Immature natural killer cell (primary cell): ENCODE results near the gene RMI2. TPM values are rescaled to one million over a fixed set of nuclear protein-coding genes. Genes with fewer than 3 reads are reported as not detected.
A peak's percentile ranks its signal among the peaks of the same experiment; 100 is the strongest.

Source experiments
- DNase-seq, 3 donors: peaks; one replicate each; pipeline ENCODE4 v3.0.0; 2022; ENCODE audit warnings: mixed read lengths in 1 of 3
- H3K27ac Mint-ChIP-seq, 6 donors: one replicate each; pipeline ENCODE4 v1.8.0; 2020; ENCODE audit warnings: mixed read lengths in 6 of 6, mild to moderate bottlenecking in 5 of 6, inconsistent platforms in 4 of 6, moderate library complexity in 3 of 6
- H3K27me3 Mint-ChIP-seq, 3 donors: one replicate each; pipeline ENCODE4 v1.8.0; 2020 to 2021; ENCODE audit warnings: low read depth in 3 of 3, mild to moderate bottlenecking in 3 of 3, mixed read lengths in 3 of 3, moderate library complexity in 3 of 3, inconsistent platforms in 1 of 3
- H3K36me3 Mint-ChIP-seq, 3 donors: one replicate each; pipeline ENCODE4 v1.8.0; 2020; ENCODE audit warnings: mixed read lengths in 3 of 3, inconsistent platforms in 2 of 3, mild to moderate bottlenecking in 2 of 3
- H3K4me1 Mint-ChIP-seq, 2 donors: one replicate each; pipeline ENCODE4 v1.8.0; 2020; ENCODE audit warnings: inconsistent platforms in 2 of 2, mild to moderate bottlenecking in 2 of 2, mixed read lengths in 2 of 2, moderate library complexity in 1 of 2
- H3K4me3 Mint-ChIP-seq, 5 donors: one replicate each; pipeline ENCODE4 v1.8.0; 2020; ENCODE audit warnings: mild to moderate bottlenecking in 5 of 5, mixed read lengths in 5 of 5, inconsistent platforms in 3 of 5, moderate library complexity in 3 of 5
- H3K9me3 Mint-ChIP-seq, 6 donors: one replicate each; pipeline ENCODE4 v1.8.0; 2020; ENCODE audit warnings: mild to moderate bottlenecking in 6 of 6, mixed read lengths in 6 of 6, inconsistent platforms in 4 of 6, moderate library complexity in 3 of 6
- polyA plus RNA-seq, 3 donors: library from polyadenylated mRNA; unstranded; fragments of 300-500 nt; fragmentation: Illumina TruSeq; gene quantifications; one replicate each; pipeline ENCODE4 v1.2.3, GENCODE V29; 2021

Gene RMI2
- polyA plus RNA-seq, 3 donors from 2014 or later, result 1.6 to 5.5 (median 5.2) TPM

GRCh38 chr16:11346700-11347319 lies 1.6 kb downstream of the RMI2 start:
- no peak for DNase-seq
- no peak overlapping the region for H3K27ac Mint-ChIP-seq
- H3K4me3 Mint-ChIP-seq, result peak overlapping the region; percentile 59 to 83 (median 79)
- peaks cover 0 to 4% (median 4%) of the 10 kb centered on the region in 3 donors for H3K36me3 Mint-ChIP-seq
- no peaks in the 10 kb centered on the region for H3K9me3 Mint-ChIP-seq
- H3K27me3 Mint-ChIP-seq, result peaks cover 7 to 18% (median 12%) of the 10 kb centered on the region in 3 donors
- H3K4me1 Mint-ChIP-seq, result peaks cover 7 to 8% of the 10 kb centered on the region in 2 donors

- DNase-seq, result no peak
- no peaks in the 10 kb centered on the region for H3K9me3 Mint-ChIP-seq
- H3K27ac Mint-ChIP-seq, result no peak overlapping the region
- H3K4me1 Mint-ChIP-seq, result peaks cover 7 to 8% of the 10 kb centered on the region in 2 donors
- no peak overlapping the region for H3K4me3 Mint-ChIP-seq
- peaks cover 7 to 19% (median 12%) of the 10 kb centered on the region in 3 donors for H3K27me3 Mint-ChIP-seq
- peaks cover 0 to 4% (median 4%) of the 10 kb centered on the region in 3 donors for H3K36me3 Mint-ChIP-seq
Observed at GRCh38 chr16:11347831-11348230, 2.6 kb downstream of the RMI2 start.

- Mint-ChIP-seq H3K36me3 (peaks cover 0 to 4% (median 4%) of the 10 kb centered on the region in 3 donors), H3K27ac (no peak overlapping the region), H3K4me3 (no peak overlapping the region), H3K9me3 (no peaks in the 10 kb centered on the region), H3K4me1 (peaks cover 16 to 19% of the 10 kb centered on the region in 2 donors), H3K27me3 (peaks cover 13 to 25% (median 14%) of the 10 kb centered on the region in 3 donors)
- no peak for DNase-seq
Observed at GRCh38 chr16:11348737-11349598, 3.7 kb downstream of the RMI2 start.

- peak overlapping the region in 1 of 5 donors; percentile 5 for H3K4me3 Mint-ChIP-seq
- DNase-seq, result no peak
- H3K27me3 Mint-ChIP-seq, result peaks cover 18 to 30% (median 21%) of the 10 kb centered on the region in 3 donors
- H3K9me3 Mint-ChIP-seq, result no peaks in the 10 kb centered on the region
- peaks cover 24 to 25% of the 10 kb centered on the region in 2 donors for H3K4me1 Mint-ChIP-seq
- H3K27ac Mint-ChIP-seq, result no peak overlapping the region
- H3K36me3 Mint-ChIP-seq, result peaks cover 0 to 4% (median 4%) of the 10 kb centered on the region in 3 donors
Observed at GRCh38 chr16:11349599-11350276, 4.5 kb downstream of the RMI2 start.

- Mint-ChIP-seq H3K27me3 (peaks cover 18 to 33% (median 24%) of the 10 kb centered on the region in 3 donors), H3K4me1 (peaks cover 26 to 27% of the 10 kb centered on the region in 2 donors), H3K36me3 (peaks cover 0 to 4% (median 4%) of the 10 kb centered on the region in 3 donors), H3K4me3 (no peak overlapping the region), H3K9me3 (no peaks in the 10 kb centered on the region), H3K27ac (no peak overlapping the region)
- DNase-seq, result no peak
Observed at GRCh38 chr16:11350519-11350918, 5.3 kb downstream of the RMI2 start.

GRCh38 chr16:11350921-11351335 lies 5.7 kb downstream of the RMI2 start:
- Mint-ChIP-seq H3K4me1 (peaks cover 30 to 31% of the 10 kb centered on the region in 2 donors), H3K4me3 (no peak overlapping the region), H3K27ac (no peak overlapping the region), H3K9me3 (no peaks in the 10 kb centered on the region), H3K27me3 (peaks cover 22 to 38% (median 26%) of the 10 kb centered on the region in 3 donors), H3K36me3 (peaks cover 0 to 4% (median 4%) of the 10 kb centered on the region in 3 donors)
- no peak for DNase-seq

GRCh38 chr16:11353158-11353557 lies 7.9 kb downstream of the RMI2 start:
- peaks cover 29 to 33% of the 10 kb centered on the region in 2 donors for H3K4me1 Mint-ChIP-seq
- peaks cover 0 to 4% (median 4%) of the 10 kb centered on the region in 3 donors for H3K36me3 Mint-ChIP-seq
- no peak overlapping the region for H3K4me3 Mint-ChIP-seq
- H3K9me3 Mint-ChIP-seq, result no peaks in the 10 kb centered on the region
- H3K27me3 Mint-ChIP-seq, result peaks cover 30 to 49% (median 41%) of the 10 kb centered on the region in 3 donors
- H3K27ac Mint-ChIP-seq, result no peak overlapping the region
- DNase-seq, result no peak

GRCh38 chr16:11354407-11354732 lies 9.1 kb downstream of the RMI2 start:
- Mint-ChIP-seq H3K9me3 (no peaks in the 10 kb centered on the region), H3K4me1 (peaks cover 29 to 33% of the 10 kb centered on the region in 2 donors), H3K27ac (peak overlapping the region; percentile 36 to 85 (median 70)), H3K4me3 (peak overlapping the region; percentile 55 to 83 (median 68)), H3K27me3 (peaks cover 36 to 54% (median 42%) of the 10 kb centered on the region in 3 donors), H3K36me3 (peaks cover 0 to 4% (median 4%) of the 10 kb centered on the region in 3 donors)
- DNase-seq, result no peak

GRCh38 chr16:11354733-11355574 lies 9.7 kb downstream of the RMI2 start:
- H3K27ac Mint-ChIP-seq, result peak overlapping the region; percentile 36 to 85 (median 70)
- peaks cover 0 to 4% (median 4%) of the 10 kb centered on the region in 3 donors for H3K36me3 Mint-ChIP-seq
- no peaks in the 10 kb centered on the region for H3K9me3 Mint-ChIP-seq
- peaks cover 29 to 33% of the 10 kb centered on the region in 2 donors for H3K4me1 Mint-ChIP-seq
- H3K4me3 Mint-ChIP-seq, result peak overlapping the region; percentile 55 to 83 (median 68)
- DNase-seq, result peak; percentile 84 to 88 (median 86)
- H3K27me3 Mint-ChIP-seq, result peaks cover 36 to 55% (median 42%) of the 10 kb centered on the region in 3 donors

GRCh38 chr16:11355862-11356261 lies 10.6 kb downstream of the RMI2 start:
- H3K27me3 Mint-ChIP-seq, result peaks cover 36 to 61% (median 43%) of the 10 kb centered on the region in 3 donors
- H3K9me3 Mint-ChIP-seq, result no peaks in the 10 kb centered on the region
- DNase-seq, result no peak
- H3K4me1 Mint-ChIP-seq, result peaks cover 33 to 41% of the 10 kb centered on the region in 2 donors
- H3K4me3 Mint-ChIP-seq, result peak overlapping the region in 2 of 5 donors; percentile 11 to 51
- H3K36me3 Mint-ChIP-seq, result peaks cover 0 to 4% (median 4%) of the 10 kb centered on the region in 3 donors
- peak overlapping the region in 2 of 6 donors; percentile 52 to 81 for H3K27ac Mint-ChIP-seq

GRCh38 chr16:11356573-11357331 lies 11.5 kb downstream of the RMI2 start:
- Mint-ChIP-seq H3K36me3 (no peaks in the 10 kb centered on the region), H3K4me1 (peaks cover 42 to 50% of the 10 kb centered on the region in 2 donors), H3K9me3 (no peaks in the 10 kb centered on the region), H3K4me3 (peak overlapping the region in 1 of 5 donors; percentile 3), H3K27me3 (peaks cover 31 to 59% (median 51%) of the 10 kb centered on the region in 3 donors), H3K27ac (no peak overlapping the region)
- peak; percentile 31 to 54 (median 36) for DNase-seq

GRCh38 chr16:11358531-11358930 lies 13.3 kb downstream of the RMI2 start:
- Mint-ChIP-seq H3K27me3 (peaks cover 31 to 66% (median 63%) of the 10 kb centered on the region in 3 donors), H3K9me3 (no peaks in the 10 kb centered on the region), H3K36me3 (no peaks in the 10 kb centered on the region), H3K4me3 (no peak overlapping the region), H3K27ac (no peak overlapping the region), H3K4me1 (peaks cover 53 to 61% of the 10 kb centered on the region in 2 donors)
- no peak for DNase-seq
